Brain microvascular endothelial cell (primary cell): ENCODE measurements around the gene GCNT4.

Experiments used
- DNase-seq: peaks from one replicate; pipeline ENCODE4 v3.0.0-alpha.2; 2020
- H3K27ac ChIP-seq: fragments of 250-450 bp; sonication (Bioruptor Pico); 2 replicates; pipeline ENCODE4 v1.5.1; 2020; ENCODE audit warnings: mild to moderate bottlenecking, moderate library complexity
- H3K27me3 ChIP-seq: fragments of 250-450 bp; sonication (Bioruptor Pico); replicated peaks from 2 replicates; pipeline ENCODE4 v1.5.1; 2020; ENCODE audit warnings: mild to moderate bottlenecking
- H3K36me3 ChIP-seq: fragments of 250-450 bp; sonication (Bioruptor Pico); replicated peaks from 2 replicates; pipeline ENCODE4 v1.5.1; 2020; ENCODE audit warnings: mild to moderate bottlenecking
- H3K4me3 ChIP-seq: 2 replicates; pipeline ENCODE4 v1.5.1; 2011; ENCODE audit warnings: low read depth, mild to moderate bottlenecking, control low read depth, low read length, moderate library complexity
- CTCF ChIP-seq: IDR thresholded peaks from 2 replicates; pipeline ENCODE4 v1.5.1; 2011; ENCODE audit warnings: low read depth, mild to moderate bottlenecking, moderate library complexity, low read length, control low read depth, inconsistent platforms; ENCODE audit errors: missing control alignments
- in situ Hi-C: cut with HindIII; loops from 2 replicates; pipeline ENCODE4 v1.10.0; 2017; ENCODE audit warnings: low sequenced_read_pairs, low pct_ligation_motif_present

The GCNT4 gene

GRCh38 chr5:75049456-75050351 lies 2.7 kb downstream of the GCNT4 start:
- TF ChIP-seq CTCF = peak; percentile 89
- Histone ChIP-seq H3K36me3 (no peaks in the 10 kb centered on the region), H3K27ac (no peak overlapping the region), H3K4me3 (no peak overlapping the region), H3K27me3 (no peaks in the 10 kb centered on the region)
- peak; percentile 44 for DNase-seq
- in situ Hi-C loops = no loop called here

GRCh38 chr5:75048457-75048953 lies 3.9 kb downstream of the GCNT4 start:
- Histone ChIP-seq H3K4me3 (no peak overlapping the region), H3K27me3 (no peaks in the 10 kb centered on the region), H3K27ac (no peak overlapping the region), H3K36me3 (no peaks in the 10 kb centered on the region)
- TF ChIP-seq CTCF = no peak
- in situ Hi-C loops = no loop called here
- DNase-seq = peak; percentile 43

- in situ Hi-C loops = no loop called here
- no peak for TF ChIP-seq CTCF
- no peaks in the 10 kb centered on the region for H3K36me3 ChIP-seq
Measured at GRCh38 chr5:75047356-75047755, 5.0 kb downstream of the GCNT4 start.

GRCh38 chr5:75046366-75047142 lies 5.8 kb downstream of the GCNT4 start:
- DNase-seq = no peak
- in situ Hi-C loops = no loop called here
- H3K4me3 ChIP-seq = no peak overlapping the region
- H3K27me3 ChIP-seq = no peaks in the 10 kb centered on the region
- no peak for TF ChIP-seq CTCF
- H3K36me3 ChIP-seq = no peaks in the 10 kb centered on the region
- H3K27ac ChIP-seq = no peak overlapping the region

More at GRCh38 chr5:75047356-75047755, 5.0 kb downstream of the GCNT4 start:
- Histone ChIP-seq H3K27ac (no peak overlapping the region), H3K4me3 (no peak overlapping the region), H3K27me3 (no peaks in the 10 kb centered on the region)
- no peak for DNase-seq

- H3K36me3 ChIP-seq = no peaks in the 10 kb centered on the region
- no peaks in the 10 kb centered on the region for H3K27me3 ChIP-seq
- no peak overlapping the region for H3K27ac ChIP-seq
- TF ChIP-seq CTCF = no peak
- no peak for DNase-seq
- no peak overlapping the region for H3K4me3 ChIP-seq
- in situ Hi-C loops = no loop called here
Measured at GRCh38 chr5:75045071-75045470, 7.3 kb downstream of the GCNT4 start.
